BLaER1 (cell line): ENCODE data around the gene STARD3.

Source experiments
- H3K27ac ChIP-seq: shearing (Covaris generic); formaldehyde crosslinking; 2 replicates; pipeline ENCODE4 v1.8.1; 2022
- H3K27me3 ChIP-seq: shearing (Covaris generic); formaldehyde crosslinking; 2 replicates; pipeline ENCODE4 v1.8.1; 2022
- H3K36me3 ChIP-seq: shearing (Covaris generic); formaldehyde crosslinking; 2 replicates; pipeline ENCODE4 v1.8.1; 2022
- H3K4me1 ChIP-seq: shearing (Covaris generic); formaldehyde crosslinking; 2 replicates; pipeline ENCODE4 v1.8.1; 2022
- H3K4me2 ChIP-seq: shearing (Covaris generic); formaldehyde crosslinking; 2 replicates; pipeline ENCODE4 v1.8.1; 2022
- H3K4me3 ChIP-seq: shearing (Covaris generic); formaldehyde crosslinking; 2 replicates; pipeline ENCODE4 v1.8.1; 2022
- H3K9ac ChIP-seq: shearing (Covaris generic); formaldehyde crosslinking; 2 replicates; pipeline ENCODE4 v1.8.1; 2022
- H3K9me3 ChIP-seq: shearing (Covaris generic); formaldehyde crosslinking; 2 replicates; pipeline ENCODE4 v1.8.1; 2022
- H4K20me1 ChIP-seq: shearing (Covaris generic); formaldehyde crosslinking; 2 replicates; pipeline ENCODE4 v1.8.1; 2022
- Cebpa-rat ChIP-seq: shearing (Covaris generic); IDR thresholded peaks from 2 replicates; pipeline ENCODE4 v1.8.1; 2022

The STARD3 gene

GRCh38 chr17:39598630-39599003, 38.3 kb upstream of the STARD3 start:
- Histone ChIP-seq H3K27me3 (peaks cover 100% of the 10 kb centered on the region), H3K9ac (no peak overlapping the region), H3K4me1 (peaks cover 12% of the 10 kb centered on the region), H4K20me1 (peaks cover 97% of the 10 kb centered on the region), H3K4me2 (no peak overlapping the region), H3K27ac (no peak overlapping the region), H3K4me3 (no peak overlapping the region; the same call in 1 of the 2 replicates), H3K36me3 (no peaks in the 10 kb centered on the region), H3K9me3 (no peaks in the 10 kb centered on the region)
- no peak for TF ChIP-seq Cebpa-rat

- Histone ChIP-seq H4K20me1 (peaks cover 97% of the 10 kb centered on the region), H3K4me2 (peak overlapping the region; percentile 63), H3K36me3 (no peaks in the 10 kb centered on the region), H3K27ac (no peak overlapping the region), H3K27me3 (peaks cover 100% of the 10 kb centered on the region), H3K9me3 (no peaks in the 10 kb centered on the region), H3K9ac (no peak overlapping the region), H3K4me3 (peak overlapping the region; percentile 45), H3K4me1 (peaks cover 12% of the 10 kb centered on the region)
- no peak for TF ChIP-seq Cebpa-rat
Measured at GRCh38 chr17:39599004-39599664, 37.8 kb upstream of the STARD3 start.

- Histone ChIP-seq H3K4me3 (peak overlapping the region; percentile 45), H3K36me3 (no peaks in the 10 kb centered on the region), H3K27ac (no peak overlapping the region), H3K27me3 (peaks cover 100% of the 10 kb centered on the region), H3K4me1 (peaks cover 12% of the 10 kb centered on the region), H4K20me1 (peaks cover 95% of the 10 kb centered on the region), H3K9me3 (no peaks in the 10 kb centered on the region), H3K9ac (no peak overlapping the region), H3K4me2 (peak overlapping the region; percentile 63)
- no peak for TF ChIP-seq Cebpa-rat
Measured at GRCh38 chr17:39599665-39600231, 37.2 kb upstream of the STARD3 start.

GRCh38 chr17:39600288-39600996, 36.5 kb upstream of the STARD3 start:
- no peak overlapping the region for H3K4me2 ChIP-seq
- peaks cover 12% of the 10 kb centered on the region for H3K4me1 ChIP-seq
- no peak overlapping the region for H3K9ac ChIP-seq
- peaks cover 100% of the 10 kb centered on the region for H3K27me3 ChIP-seq
- H3K9me3 ChIP-seq = no peaks in the 10 kb centered on the region
- peaks cover 95% of the 10 kb centered on the region for H4K20me1 ChIP-seq
- H3K36me3 ChIP-seq = no peaks in the 10 kb centered on the region
- H3K4me3 ChIP-seq = no peak overlapping the region
- H3K27ac ChIP-seq = no peak overlapping the region
- no peak for TF ChIP-seq Cebpa-rat

- peaks cover 100% of the 10 kb centered on the region for H3K27me3 ChIP-seq
- no peak overlapping the region for H3K9ac ChIP-seq
- peaks cover 95% of the 10 kb centered on the region for H4K20me1 ChIP-seq
- H3K9me3 ChIP-seq = no peaks in the 10 kb centered on the region
- H3K4me3 ChIP-seq = no peak overlapping the region
- H3K27ac ChIP-seq = no peak overlapping the region
- H3K36me3 ChIP-seq = no peaks in the 10 kb centered on the region
- H3K4me2 ChIP-seq = no peak overlapping the region
- peaks cover 18% of the 10 kb centered on the region for H3K4me1 ChIP-seq
- no peak for TF ChIP-seq Cebpa-rat
Measured at GRCh38 chr17:39600997-39601597, 35.8 kb upstream of the STARD3 start.

GRCh38 chr17:39601758-39602532, 35.0 kb upstream of the STARD3 start:
- Histone ChIP-seq H3K27me3 (peaks cover 100% of the 10 kb centered on the region), H4K20me1 (peaks cover 95% of the 10 kb centered on the region), H3K4me2 (no peak overlapping the region), H3K9ac (no peak overlapping the region), H3K4me3 (no peak overlapping the region), H3K27ac (no peak overlapping the region), H3K4me1 (peaks cover 19% of the 10 kb centered on the region), H3K9me3 (no peaks in the 10 kb centered on the region), H3K36me3 (no peaks in the 10 kb centered on the region)
- TF ChIP-seq Cebpa-rat = no peak

- Histone ChIP-seq H3K4me2 (no peak overlapping the region), H4K20me1 (peaks cover 95% of the 10 kb centered on the region), H3K4me1 (peaks cover 19% of the 10 kb centered on the region), H3K36me3 (no peaks in the 10 kb centered on the region), H3K4me3 (no peak overlapping the region), H3K27me3 (peaks cover 100% of the 10 kb centered on the region), H3K27ac (no peak overlapping the region), H3K9me3 (no peaks in the 10 kb centered on the region), H3K9ac (no peak overlapping the region)
- TF ChIP-seq Cebpa-rat = no peak
Measured at GRCh38 chr17:39602533-39603303, 34.2 kb upstream of the STARD3 start.

GRCh38 chr17:39603304-39604016, 33.5 kb upstream of the STARD3 start:
- H3K4me1 ChIP-seq = peaks cover 19% of the 10 kb centered on the region
- H3K4me2 ChIP-seq = no peak overlapping the region

More at GRCh38 chr17:39603304-39604016, 33.5 kb upstream of the STARD3 start:
- H3K4me3 ChIP-seq = no peak overlapping the region
- H3K9ac ChIP-seq = no peak overlapping the region
- H4K20me1 ChIP-seq = peaks cover 88% of the 10 kb centered on the region
- no peak overlapping the region for H3K27ac ChIP-seq
- no peak for TF ChIP-seq Cebpa-rat
- peaks cover 100% of the 10 kb centered on the region for H3K27me3 ChIP-seq
- no peaks in the 10 kb centered on the region for H3K36me3 ChIP-seq
- H3K9me3 ChIP-seq = no peaks in the 10 kb centered on the region
